ENCODE results near the gene DAB2.

GRCh38 chr5:39367711-39368110, 57.1 kb downstream of the DAB2 start:
- TF ChIP-seq CTCF (IDR thresholded peaks at IDR 0.05) (no peak), POLR2A (IDR thresholded peaks at IDR 0.05) (no peak), POLR2AphosphoS5 (IDR thresholded peaks at IDR 0.05) (no peak)
